Loucy (cell line): Measurements from ENCODE around the gene KY.

ENCODE experiments used
- H2AFZ ChIP-seq: fragments of 200-600 bp; sonication (generic); 2 replicates; pipeline ENCODE4 v1.6.0; 2016; ENCODE audit warnings: antibody characterized with exemption, mild to moderate bottlenecking, low read length, moderate library complexity
- H3F3A ChIP-seq: fragments of 200-600 bp; 2 replicates; pipeline ENCODE4 v1.6.0; 2016; ENCODE audit warnings: antibody characterized with exemption, low read depth, mild to moderate bottlenecking
- H3K27me3 ChIP-seq: fragments of 200-600 bp; sonication (generic); 2 replicates; pipeline ENCODE4 v1.6.1; 2014; ENCODE audit warnings: low read length, mild to moderate bottlenecking; ENCODE audit not compliant: insufficient read depth, poor library complexity, severe bottlenecking
- H3K36me3 ChIP-seq: fragments of 200-600 bp; sonication (generic); 2 replicates; pipeline ENCODE4 v1.6.1; 2016; ENCODE audit warnings: low read length; ENCODE audit not compliant: insufficient read depth
- H3K4me1 ChIP-seq: fragments of 200-600 bp; sonication (generic); 2 replicates; pipeline ENCODE4 v1.5.1; 2014; ENCODE audit warnings: low read length, mild to moderate bottlenecking; ENCODE audit not compliant: insufficient read depth, poor library complexity, severe bottlenecking
- H3K4me2 ChIP-seq: fragments of 200-600 bp; sonication (generic); 2 replicates; pipeline ENCODE4 v1.6.0; 2014; ENCODE audit warnings: antibody characterized with exemption, low read length, low read depth, mild to moderate bottlenecking; ENCODE audit not compliant: poor library complexity, severe bottlenecking
- H3K4me3 ChIP-seq: fragments of 200-600 bp; sonication (generic); 2 replicates; pipeline ENCODE4 v1.5.1; 2014; ENCODE audit warnings: low read length, mild to moderate bottlenecking, mixed read lengths; ENCODE audit not compliant: poor library complexity, severe bottlenecking
- H3K79me2 ChIP-seq: fragments of 200-600 bp; sonication (generic); 2 replicates; pipeline ENCODE4 v1.6.1; 2014; ENCODE audit warnings: low read length; ENCODE audit not compliant: insufficient read depth
- H3K9ac ChIP-seq: fragments of 200-600 bp; sonication (generic); 2 replicates; pipeline ENCODE4 v1.6.0; 2014; ENCODE audit warnings: mild to moderate bottlenecking, low read depth, low read length, moderate library complexity; ENCODE audit not compliant: poor library complexity, severe bottlenecking
- H3K9me2 ChIP-seq: fragments of 200-600 bp; sonication (generic); replicated peaks from 2 replicates; pipeline ENCODE4 v1.6.1; 2016; ENCODE audit warnings: low read depth, low read length, mixed read lengths
- H3K9me3 ChIP-seq: fragments of 200-600 bp; sonication (generic); 2 replicates; pipeline ENCODE4 v1.6.1; 2014; ENCODE audit warnings: mild to moderate bottlenecking, antibody characterized with exemption, low read length, low read depth; ENCODE audit not compliant: insufficient read depth
- H4K20me1 ChIP-seq: fragments of 200-600 bp; sonication (generic); 2 replicates; pipeline ENCODE4 v1.6.0; 2014; ENCODE audit warnings: antibody characterized with exemption, low read length, mild to moderate bottlenecking; ENCODE audit not compliant: insufficient read depth, poor library complexity, severe bottlenecking
- CTCF ChIP-seq: fragments of 200-600 bp; sonication (generic); conservative IDR thresholded peaks from 2 replicates; pipeline ENCODE4 v1.5.1; 2014; ENCODE audit warnings: mild to moderate bottlenecking, antibody characterized with exemption, low read length
- EZH2phosphoT487 ChIP-seq: fragments of 200-600 bp; IDR thresholded peaks from 2 replicates; pipeline ENCODE4 v1.6.1; 2018; ENCODE audit warnings: antibody characterized with exemption, mild to moderate bottlenecking, moderate library complexity, borderline replicate concordance

Gene KY

GRCh38 chr3:134603480-134603879 lies 47.3 kb downstream of the KY start:
- Histone ChIP-seq H3K4me3 (no peak overlapping the region), H4K20me1 (no peaks in the 10 kb centered on the region), H3K9me2 (no peaks in the 10 kb centered on the region), H3K27me3 (no peaks in the 10 kb centered on the region), H3K79me2 (no peaks in the 10 kb centered on the region), H3K36me3 (no peaks in the 10 kb centered on the region), H3K9ac (no peak overlapping the region), H3K9me3 (no peaks in the 10 kb centered on the region), H3K4me2 (no peak overlapping the region), H2AFZ (no peak overlapping the region), H3K4me1 (peaks cover 7% of the 10 kb centered on the region), H3F3A (no peaks in the 10 kb centered on the region)
- TF ChIP-seq EZH2phosphoT487 (no peak), CTCF (no peak)

- Histone ChIP-seq H3K36me3 (no peaks in the 10 kb centered on the region), H3K9ac (no peak overlapping the region), H3K79me2 (no peaks in the 10 kb centered on the region), H3F3A (no peaks in the 10 kb centered on the region), H3K4me2 (no peak overlapping the region), H3K4me3 (no peak overlapping the region), H3K9me3 (no peaks in the 10 kb centered on the region), H3K4me1 (peaks cover 7% of the 10 kb centered on the region), H3K27me3 (no peaks in the 10 kb centered on the region), H4K20me1 (no peaks in the 10 kb centered on the region), H3K9me2 (no peaks in the 10 kb centered on the region), H2AFZ (no peak overlapping the region)
- TF ChIP-seq EZH2phosphoT487 (no peak), CTCF (no peak)
Measured at GRCh38 chr3:134602440-134602814, 48.4 kb downstream of the KY start.

- Histone ChIP-seq H3K27me3 (no peaks in the 10 kb centered on the region), H3K4me3 (no peak overlapping the region), H3K9ac (no peak overlapping the region), H3K4me2 (no peak overlapping the region), H2AFZ (no peak overlapping the region), H3K79me2 (no peaks in the 10 kb centered on the region), H3F3A (no peaks in the 10 kb centered on the region), H4K20me1 (no peaks in the 10 kb centered on the region), H3K4me1 (peaks cover 6% of the 10 kb centered on the region), H3K9me2 (no peaks in the 10 kb centered on the region), H3K36me3 (no peaks in the 10 kb centered on the region), H3K9me3 (no peaks in the 10 kb centered on the region)
- TF ChIP-seq CTCF (no peak), EZH2phosphoT487 (no peak)
Measured at GRCh38 chr3:134601539-134602439, 49.0 kb downstream of the KY start.
